ENCODE results near the gene HMOX2. TPM values are rescaled to one million over a fixed set of nuclear protein-coding genes. Genes with fewer than 3 reads are reported as not detected.

HMOX2 gene
- total RNA-seq, 1 donor from 2014 or later = 85.2 TPM

DNA sequence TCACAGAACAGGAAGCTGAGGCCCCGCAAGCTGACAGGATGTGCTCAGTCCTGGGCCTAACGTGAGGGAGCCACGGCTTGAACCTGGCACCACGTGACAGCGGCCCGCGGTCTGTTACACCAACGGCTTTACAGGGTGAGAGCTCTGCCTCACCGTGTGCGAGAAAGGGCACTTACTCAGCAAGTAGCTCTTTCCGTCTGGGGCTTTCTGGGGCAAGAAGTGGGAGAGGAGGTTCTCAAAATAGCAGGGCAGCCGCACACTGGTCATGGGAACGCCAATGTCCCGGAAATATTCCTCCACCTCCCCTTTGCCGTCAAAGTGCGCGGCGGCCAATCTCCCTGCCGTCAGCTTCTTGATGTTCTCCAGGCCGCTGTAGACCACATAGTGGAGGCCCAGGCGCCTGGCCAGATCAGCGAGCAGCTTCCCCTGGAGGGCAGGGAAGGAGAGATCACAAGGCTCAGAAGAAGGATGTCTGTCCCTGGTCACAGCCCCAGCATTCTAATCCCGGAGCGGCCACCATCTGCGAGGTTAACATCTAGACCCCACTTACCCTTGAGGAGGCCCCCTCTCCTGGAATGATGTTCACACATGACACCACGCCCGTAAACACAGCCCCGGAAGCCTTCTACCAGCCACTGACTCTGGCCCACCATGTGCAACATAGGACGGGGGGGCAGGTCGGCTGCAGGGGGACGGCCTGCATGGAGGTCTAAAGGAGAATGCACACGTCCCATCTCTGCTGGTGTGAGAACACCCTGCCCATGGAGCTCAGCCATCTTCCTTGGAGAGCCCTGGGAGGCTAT, 10.0 kb upstream of the HMOX2 start:
- DNase-seq (ENCODE audit: low spot score) = peak; percentile 68

DNA sequence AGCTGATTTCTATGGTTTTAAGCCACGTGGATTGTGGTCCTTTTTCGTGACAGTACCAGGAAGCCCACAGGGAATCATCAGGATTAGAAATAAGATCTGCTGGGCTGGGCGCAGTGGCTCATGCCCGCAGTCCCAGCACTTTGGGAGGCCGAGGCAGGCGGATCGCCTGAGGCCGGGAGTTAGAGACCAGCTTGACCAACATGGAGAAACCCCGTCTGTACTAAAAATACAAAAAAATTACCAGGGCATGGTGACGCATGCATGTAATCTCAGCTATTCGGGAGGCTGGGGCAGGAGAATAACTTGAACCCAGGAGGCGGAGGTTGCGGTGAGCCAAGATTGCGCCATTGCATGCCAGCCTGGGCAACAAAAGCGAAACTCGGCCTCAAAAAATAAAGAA, 8.3 kb upstream of the HMOX2 start:
- DNase-seq (ENCODE audit: low spot score) = no peak

DNA sequence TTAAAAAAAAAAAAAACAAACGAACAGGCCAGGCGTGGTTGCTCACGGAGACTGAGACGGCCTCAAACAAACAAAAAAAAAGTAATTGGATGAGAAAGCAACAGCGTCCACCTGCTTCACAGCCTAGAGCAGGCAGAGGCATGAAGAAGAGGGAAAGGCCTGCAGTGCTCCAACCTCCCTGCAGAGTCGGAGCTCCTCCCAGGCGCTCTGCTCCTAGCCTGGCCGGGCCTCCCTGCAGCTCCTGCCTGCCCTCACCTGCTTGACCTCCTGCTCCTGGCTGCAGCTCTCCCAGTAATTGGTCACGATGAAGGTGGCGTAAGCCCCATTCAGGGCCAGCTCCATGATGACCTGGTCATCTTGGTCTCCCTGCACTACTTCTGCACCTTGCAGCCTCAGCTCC, 7.2 kb upstream of the HMOX2 start:
- no peak for DNase-seq (ENCODE audit: low spot score)

DNA sequence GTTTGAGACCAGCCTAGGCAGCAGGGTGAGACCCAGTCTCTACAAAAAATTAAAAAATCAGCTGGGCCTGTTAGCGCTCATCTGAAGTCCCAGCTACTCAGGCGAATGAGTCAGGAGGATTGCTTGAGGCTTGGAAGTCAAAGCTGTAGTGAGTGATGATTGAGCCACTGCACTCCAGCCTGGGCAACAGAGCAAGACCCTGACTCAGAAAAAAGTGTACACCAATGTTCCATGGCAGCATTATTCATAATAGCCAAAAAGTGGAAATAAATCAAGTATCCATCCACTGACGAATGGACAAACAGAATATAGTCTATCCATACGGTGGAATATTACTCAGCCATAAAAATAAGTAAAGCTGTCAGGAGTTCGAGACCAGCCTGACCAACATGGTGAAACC, 4.3 kb upstream of the HMOX2 start:
- DNase-seq (ENCODE audit: low spot score) = no peak

DNA sequence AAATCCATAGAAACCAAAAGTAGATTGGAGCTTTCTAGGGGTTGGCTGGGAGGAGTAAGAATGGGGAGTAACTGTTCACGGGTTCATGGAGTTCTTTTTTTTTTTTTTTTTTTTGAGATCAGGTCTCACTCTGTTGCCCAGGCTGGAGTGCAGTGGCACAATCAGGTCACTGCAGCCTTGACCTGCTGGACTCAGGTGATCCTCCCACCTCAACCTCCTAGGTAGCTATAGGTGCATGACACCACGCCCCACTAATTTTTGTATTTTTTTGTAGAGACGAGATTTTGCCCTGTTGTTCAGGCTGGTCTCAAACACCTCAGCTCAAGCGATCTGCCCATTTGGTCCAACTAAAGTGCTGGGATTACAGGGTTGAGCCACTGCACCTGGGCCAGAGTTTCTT, 3.3 kb upstream of the HMOX2 start:
- DNase-seq (ENCODE audit: low spot score) = no peak

DNA sequence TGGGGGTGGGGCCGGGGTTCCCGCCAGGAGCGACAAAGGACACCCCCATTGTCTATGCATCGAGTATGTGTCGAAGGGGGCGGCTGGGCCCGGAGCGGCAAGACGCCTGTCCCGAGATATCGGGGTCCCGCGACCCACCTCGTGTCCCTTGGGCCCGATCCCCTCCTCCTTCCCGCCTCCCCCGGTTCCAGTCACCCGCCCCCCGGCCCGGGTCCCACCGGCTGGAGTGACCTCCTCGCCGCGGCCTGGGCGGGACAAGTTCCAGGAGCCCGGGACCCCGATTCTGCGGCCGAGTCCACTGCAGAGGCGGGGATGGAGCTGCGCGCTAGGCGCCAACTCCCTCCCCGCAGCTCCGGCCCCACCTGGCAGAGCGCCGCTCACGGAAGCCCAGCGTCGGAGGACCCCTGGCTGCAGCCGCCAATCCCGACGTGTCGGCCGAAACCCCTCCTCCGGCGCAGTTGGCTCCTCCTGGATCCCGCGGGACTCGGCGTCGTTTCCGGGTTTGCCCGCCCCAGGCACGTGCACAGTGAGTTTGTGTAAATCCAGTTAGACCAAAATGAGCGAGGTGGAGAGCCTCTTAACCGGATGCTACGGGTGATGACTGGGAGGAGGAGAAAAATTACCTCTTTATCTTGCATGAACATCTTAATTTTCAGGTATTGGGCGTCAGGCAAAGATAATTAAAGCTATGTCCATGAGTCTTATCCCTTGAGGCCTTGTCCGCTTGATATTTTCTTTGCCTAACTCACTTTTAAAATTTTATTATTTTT, 1.8 kb upstream of the HMOX2 start, which contains the start of gene NMRAL1:
NMRAL1 (minus strand) TSS at position 434 of the 770 bp plus-strand sequence. CDS start 493 bp downstream, outside the sequence.
- DNase-seq (ENCODE audit: low spot score) = peak; percentile 89

DNA sequence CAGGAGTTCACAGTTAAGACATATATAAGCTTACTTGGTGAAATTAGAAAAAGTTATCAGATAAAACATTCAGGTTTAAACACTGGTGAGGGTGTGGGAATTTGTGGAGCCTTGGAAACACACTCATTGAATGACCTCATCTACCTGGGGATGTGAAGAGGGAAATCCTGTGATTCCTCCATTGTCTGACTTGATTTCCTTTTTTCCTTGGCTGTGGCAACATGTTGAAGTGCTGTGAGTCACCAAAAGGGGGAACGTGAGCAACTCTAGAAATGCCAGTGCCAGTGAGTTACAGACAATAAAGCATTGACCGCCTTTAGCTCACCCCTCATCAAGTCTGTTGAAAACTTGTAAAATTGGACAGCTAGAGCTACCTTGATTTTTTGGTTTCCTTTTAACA, 1.8 kb downstream of the HMOX2 start:
- DNase-seq (ENCODE audit: low spot score) = no peak

DNA sequence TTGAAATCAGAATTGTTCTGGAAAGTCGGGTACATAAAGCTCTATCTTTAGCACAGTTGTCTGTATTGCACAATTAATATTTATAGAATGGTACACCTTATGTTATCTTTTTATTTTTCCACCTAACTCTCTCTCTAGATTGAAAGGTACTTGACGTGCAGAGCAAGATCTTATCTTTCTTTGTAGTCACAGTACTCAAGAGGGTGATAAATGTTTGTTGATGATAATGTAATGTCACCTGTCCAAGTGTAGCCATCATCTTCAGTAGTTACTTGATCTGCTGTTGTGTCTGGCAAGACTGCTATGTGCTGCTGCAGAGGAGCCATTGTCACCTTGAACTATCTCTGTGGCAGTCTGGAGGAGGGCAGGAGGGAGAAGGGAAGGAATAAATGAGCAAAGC, 5.3 kb downstream of the HMOX2 start:
- DNase-seq (ENCODE audit: low spot score) = no peak

DNA sequence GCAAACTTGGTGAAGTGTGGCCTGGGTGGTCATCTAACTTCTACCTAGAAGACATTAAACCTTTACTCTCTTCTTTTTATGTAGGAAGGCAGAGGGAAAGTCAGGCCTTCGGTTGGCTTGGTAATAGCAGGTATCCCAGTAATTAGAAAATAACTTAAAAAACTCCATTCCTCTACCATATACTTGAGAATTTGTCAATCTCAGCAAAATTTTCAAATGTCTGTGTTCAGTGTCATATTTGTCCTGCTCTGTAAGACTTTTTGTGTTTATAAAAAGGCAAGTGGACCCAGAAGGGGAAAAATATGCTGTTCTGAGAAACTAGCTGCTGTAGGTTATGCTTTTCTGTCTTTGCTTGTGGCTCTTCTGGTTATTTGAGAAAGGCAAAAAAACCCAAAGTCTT, 5.8 kb downstream of the HMOX2 start:
- DNase-seq (ENCODE audit: low spot score) = no peak

DNA sequence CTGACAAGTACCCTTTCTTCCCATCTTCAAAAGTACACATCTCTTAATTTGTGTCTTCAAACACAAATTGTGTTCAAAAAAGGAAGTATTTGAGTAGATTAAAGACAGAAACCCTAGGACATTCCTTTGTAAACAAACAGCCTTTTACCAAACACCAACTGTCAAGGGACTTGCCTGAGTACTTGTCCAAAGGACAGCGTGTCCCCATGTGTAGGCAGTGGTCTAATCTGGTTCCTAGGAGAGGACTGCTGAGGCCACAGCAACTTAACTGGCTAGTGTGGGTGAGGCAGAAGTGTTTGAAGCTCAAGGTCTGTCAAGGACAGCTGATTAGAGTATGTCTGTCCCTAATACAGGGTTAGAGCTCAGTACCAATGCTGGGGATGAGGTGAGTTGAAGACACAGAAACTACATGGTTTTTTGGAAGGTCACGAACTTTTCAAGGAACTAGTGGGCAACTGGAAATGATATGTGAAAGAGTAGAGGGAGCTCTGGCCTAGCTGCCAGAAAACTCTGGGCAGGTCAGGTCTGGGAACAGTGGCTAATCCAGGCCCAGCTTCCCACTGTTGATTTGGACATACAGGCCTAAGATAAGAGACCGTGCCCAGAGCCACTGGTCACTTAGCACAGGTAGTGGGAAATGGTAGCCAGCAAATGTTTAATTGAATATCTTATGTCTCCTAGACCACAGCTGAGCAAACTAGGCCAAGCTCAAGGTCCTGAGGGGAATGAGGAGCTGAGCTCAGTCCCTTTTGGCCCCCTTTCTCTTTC, 10.1 kb downstream of the HMOX2 start:
- no peak for DNase-seq (ENCODE audit: low spot score)

DNA sequence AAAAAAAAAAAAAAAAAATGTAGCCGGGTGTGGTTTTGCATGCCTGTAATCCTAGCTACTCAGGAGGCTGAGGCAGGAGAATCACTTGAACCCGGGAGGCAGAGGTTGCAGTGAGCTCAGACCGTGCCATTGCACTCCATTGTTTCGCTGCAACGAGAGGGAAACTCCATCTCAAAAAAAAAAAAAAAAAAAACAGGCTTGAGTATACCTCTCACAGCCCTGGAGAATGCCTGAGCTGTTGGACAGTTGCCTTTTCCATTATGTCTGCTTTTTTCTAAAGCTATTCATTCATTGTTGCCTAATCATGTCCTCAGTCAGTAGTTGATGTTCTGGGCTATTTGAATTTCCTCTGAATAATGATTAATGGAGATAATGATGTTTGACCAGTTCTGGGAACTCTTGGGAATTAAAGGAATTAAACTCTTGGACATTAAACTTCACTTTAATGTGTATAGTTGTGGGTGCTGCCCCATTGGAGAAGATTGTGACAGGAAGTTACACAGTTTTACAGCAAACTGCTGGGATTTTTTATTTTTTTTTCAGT, 11.8 kb downstream of the HMOX2 start:
- DNase-seq (ENCODE audit: low spot score) = peak; percentile 38

DNA sequence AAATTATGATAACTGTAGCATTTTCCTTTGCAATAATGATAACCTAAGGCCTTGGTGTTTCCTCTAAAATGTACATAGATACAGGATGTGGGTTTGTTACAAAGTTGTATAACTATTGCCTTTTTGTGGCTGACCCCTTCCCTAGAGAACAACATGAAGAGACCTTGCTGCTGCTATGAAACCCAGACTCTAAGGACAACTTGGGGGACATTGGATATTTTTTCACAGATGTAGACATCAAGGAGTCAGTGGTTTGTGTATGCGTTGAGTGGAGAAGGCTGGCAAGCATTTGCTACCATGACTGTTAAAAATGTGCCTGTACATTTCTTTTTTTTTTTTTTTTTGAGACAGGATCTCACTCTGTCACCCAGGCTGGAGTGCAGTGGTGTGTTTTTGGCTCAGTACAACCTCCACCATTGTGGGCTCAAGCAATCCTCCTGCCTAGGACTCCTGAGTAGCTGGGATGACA, 12.3 kb downstream of the HMOX2 start:
- no peak for DNase-seq (ENCODE audit: low spot score)

DNA sequence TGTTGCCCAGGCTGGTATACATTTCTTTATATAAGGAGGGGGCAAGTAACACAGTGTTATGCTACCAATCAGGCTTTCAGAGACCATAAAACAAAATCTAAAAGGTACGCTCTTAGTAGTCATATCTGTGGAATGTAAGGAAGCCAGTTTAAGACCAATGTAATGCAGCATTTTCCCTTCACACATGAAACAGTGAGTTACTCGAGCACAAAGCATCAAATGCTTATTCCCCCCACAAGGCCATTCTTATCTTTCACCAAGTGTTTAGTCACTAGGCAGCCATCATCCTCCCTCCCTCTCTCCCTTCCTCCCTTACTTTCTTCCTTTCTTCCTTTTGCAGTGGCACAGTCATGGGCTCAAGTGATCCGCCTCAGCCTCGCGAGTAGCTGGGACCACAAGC, 12.8 kb downstream of the HMOX2 start:
- DNase-seq (ENCODE audit: low spot score) = no peak

DNA sequence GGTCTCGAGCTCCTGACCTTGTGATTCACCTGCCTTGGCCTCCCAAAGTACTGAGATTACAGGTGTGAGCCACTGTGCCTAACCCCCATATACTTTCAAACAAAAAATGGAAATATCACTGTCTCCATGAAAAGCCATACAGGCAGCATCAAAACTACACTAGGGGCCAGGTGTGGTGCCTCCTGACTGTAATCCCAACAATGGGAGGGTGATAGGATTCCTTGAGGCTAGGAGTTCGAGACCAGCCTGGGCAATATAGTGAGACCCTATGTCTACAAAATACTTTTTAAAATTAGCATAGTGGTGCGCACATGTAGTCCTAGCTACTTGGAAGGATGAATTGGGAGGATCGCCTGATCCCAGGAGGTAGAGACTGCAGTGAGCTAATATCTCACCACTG, 15.7 kb downstream of the HMOX2 start:
- DNase-seq (ENCODE audit: low spot score) = no peak

DNA sequence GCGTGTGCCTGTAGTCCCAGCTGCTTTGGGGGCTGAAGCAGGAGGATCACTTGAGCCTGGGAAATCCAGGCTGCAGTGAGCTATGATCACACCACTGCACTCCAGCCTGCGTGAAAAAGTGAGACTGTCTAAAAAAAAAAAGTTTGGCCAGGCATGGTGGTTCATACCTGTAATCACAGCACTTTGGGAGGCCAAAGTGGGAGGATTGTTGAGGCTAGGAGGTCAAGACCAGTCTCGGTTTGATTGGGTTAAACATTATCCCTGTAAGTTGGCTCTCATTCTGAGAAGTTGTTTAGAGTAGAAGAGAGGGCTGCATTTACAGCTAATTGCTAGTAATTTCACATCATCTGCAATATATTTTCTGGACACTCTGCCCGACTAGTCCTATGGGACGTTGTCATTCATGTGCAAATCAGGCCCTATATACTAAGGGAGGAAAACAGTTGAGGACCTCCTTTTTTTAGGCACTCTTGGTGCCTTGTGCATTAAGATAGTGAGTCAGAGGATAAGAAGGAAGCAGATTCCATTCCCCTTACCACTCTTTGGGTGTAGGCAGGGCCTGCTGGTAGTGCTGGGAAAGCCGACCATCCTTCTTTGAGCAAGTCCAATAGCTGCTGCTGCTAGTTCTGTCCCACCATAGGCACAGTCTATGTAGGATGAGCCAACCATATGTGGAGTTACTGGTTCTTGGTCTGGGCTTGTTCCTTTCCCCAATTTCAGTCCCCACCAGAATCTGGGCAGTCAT, 18.7 kb downstream of the HMOX2 start:
- no peak for DNase-seq (ENCODE audit: low spot score)

DNA sequence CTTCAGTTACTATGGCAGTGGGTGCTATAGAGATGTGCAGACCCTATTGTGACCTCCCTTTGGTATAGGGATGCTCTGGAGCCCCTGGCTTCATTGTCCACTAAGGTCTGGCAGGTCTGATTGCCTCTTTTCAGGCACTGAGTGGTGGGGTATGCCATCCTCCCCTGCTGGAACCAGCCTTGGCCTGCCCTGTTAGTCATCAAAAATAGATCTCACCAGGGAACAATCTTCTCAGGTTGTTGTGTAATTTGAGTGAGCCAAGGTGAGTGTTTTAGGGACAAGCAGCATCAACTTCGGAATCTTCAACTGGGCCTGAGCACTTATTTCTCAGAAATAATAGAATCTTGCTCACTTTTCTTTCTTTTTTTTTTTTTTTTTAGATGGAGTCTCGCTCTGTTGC, 19.6 kb downstream of the HMOX2 start:
- no peak for DNase-seq (ENCODE audit: low spot score)

DNA sequence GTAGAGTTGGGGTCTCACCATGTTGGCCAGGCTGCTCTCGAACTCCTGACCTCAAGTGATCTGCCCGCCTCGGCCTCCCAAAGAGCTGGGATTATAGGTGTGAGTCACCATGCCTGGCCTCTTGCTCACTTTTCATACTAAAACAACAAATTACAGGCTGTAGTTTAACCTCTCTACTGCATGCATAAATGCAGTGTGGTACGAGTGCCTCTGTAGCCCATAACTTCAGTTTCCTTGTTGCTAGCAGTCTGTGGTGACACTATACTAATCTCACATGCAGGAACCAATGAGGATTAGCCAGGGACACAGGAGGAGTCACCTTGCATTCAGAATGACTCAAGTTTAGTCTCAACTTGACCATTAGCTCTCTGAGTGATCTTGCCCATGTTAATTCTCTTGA, 20.1 kb downstream of the HMOX2 start:
- no peak for DNase-seq (ENCODE audit: low spot score)

DNA sequence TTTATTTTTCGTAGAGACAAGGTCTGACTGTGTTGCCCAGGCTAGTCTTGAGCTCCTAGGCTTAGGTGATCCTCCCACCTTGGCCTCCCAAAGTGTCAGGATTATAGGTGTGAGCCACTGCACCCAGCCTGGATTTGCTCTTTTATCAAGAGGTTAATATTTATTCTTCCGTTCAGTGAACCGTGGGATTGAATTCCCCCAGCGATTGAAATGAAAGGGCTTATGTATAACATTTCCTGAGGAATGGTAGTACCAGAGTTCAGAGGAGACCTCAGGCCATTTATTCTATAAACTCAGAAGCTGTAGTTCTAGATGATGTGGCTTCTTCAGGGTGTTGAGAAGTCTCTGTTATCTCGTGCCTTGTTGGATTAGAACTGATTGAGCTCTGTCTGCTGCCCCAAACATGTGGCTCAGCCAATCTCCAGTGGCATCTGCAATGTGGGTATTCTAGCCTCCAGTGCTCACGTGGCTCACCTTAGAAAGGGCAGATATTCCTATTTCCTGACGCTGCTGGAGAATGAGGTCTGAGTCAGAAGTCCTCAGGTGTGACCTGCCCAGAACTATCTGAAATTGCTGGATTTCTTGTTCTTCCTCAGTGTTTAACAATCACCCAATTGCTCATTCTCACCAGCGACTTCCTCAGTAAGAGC, 22.5 kb downstream of the HMOX2 start:
- DNase-seq (ENCODE audit: low spot score) = no peak

DNA sequence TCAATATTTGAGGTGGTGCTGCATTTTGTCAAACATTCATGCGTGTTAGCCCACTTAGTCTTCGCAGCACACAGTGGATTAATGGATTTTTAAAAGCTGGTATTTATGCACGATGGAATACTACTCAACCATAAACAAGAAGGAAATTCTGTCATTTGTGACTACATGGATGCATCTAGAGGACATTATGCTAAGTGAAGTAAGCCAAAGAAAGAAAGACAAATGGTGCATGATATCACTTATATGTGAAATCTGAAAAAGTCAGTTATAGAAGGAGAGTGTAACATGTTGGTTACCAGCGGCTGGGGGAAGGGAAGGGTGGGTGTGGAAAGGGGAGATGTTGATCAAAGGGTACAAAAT, 23.0 kb downstream of the HMOX2 start:
- DNase-seq (ENCODE audit: low spot score) = no peak

DNA sequence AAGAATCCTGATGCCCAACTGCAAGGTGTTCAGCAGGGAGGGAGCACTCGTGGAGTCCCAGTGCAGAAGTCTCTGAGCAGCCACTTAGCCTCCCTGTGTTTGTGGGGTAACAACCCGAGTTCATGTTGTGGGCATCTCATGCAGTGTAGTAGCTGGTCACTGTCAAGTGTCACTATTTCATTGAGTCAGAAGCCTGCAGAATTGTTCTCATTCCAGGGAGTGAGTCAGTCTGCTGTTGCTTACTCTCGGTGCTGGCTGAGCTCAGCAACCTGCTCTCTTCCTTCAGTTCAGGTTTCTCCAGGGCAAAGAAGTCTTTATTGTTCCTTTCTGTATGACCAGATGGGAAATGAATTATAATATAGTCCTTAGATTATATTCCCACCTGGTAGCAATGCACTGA, 24.1 kb downstream of the HMOX2 start:
- peak; percentile 71 for DNase-seq (ENCODE audit: low spot score)

DNA sequence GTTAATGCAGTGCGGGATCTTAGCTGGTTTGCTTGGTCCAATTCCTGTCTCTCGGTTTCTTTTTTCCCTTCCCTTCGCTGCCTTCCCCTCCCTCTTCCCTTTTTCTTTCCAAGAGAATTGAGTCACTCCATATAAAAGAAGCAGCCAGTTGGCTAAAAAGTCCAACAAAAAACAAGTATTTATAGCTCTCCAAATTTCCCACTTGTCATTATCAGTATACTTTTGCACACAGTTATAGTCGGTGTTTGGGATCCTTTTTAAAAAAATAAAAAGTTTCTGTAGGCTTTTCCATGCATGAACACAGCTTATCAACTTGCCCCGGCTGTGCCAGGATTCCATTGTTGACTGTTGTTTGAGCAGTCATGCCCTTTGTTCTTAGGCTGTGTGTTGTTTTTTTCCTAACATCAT, 24.9 kb downstream of the HMOX2 start:
- peak; percentile 64 for DNase-seq (ENCODE audit: low spot score)
